GM19324 (cell line): ENCODE data around the gene PDLIM3.
A peak's percentile ranks its signal among the peaks of the same experiment; 100 is the strongest.
"Not testable (repeated sequence)": the region's sequence is repeated elsewhere in the genome, so short reads cannot be mapped to it uniquely, and the experiment has no call there.

Source experiments
- ATAC-seq: cut with Tn5 transposase; IDR thresholded peaks from one replicate; pipeline ENCODE4 v1.9.1; 2021; ENCODE audit warnings: mild to moderate bottlenecking, moderate library complexity; ENCODE audit not compliant: unreplicated experiment, low FRiP score

Gene PDLIM3

GRCh38 chr4:185523862-185524261 lies 11.4 kb downstream of the PDLIM3 start:
- ATAC-seq: no peak

- no peak for ATAC-seq
Observed at GRCh38 chr4:185522451-185522850, 12.9 kb downstream of the PDLIM3 start.

- no peak for ATAC-seq
Observed at GRCh38 chr4:185520119-185520518, 15.2 kb downstream of the PDLIM3 start.

GRCh38 chr4:185518494-185518893 lies 16.8 kb downstream of the PDLIM3 start:
- no peak for ATAC-seq

GRCh38 chr4:185518069-185518468 lies 17.2 kb downstream of the PDLIM3 start:
- no peak for ATAC-seq

- ATAC-seq: no peak
Observed at GRCh38 chr4:185515248-185515647, 20.1 kb downstream of the PDLIM3 start.

GRCh38 chr4:185514182-185514697 lies 21.1 kb downstream of the PDLIM3 start:
- ATAC-seq: no peak

GRCh38 chr4:185513489-185514181 lies 21.7 kb downstream of the PDLIM3 start:
- ATAC-seq: no peak

- no peak for ATAC-seq
Observed at GRCh38 chr4:185512516-185512915, 22.8 kb downstream of the PDLIM3 start.

GRCh38 chr4:185511243-185511642 lies 24.1 kb downstream of the PDLIM3 start:
- not testable (repeated sequence) for ATAC-seq

GRCh38 chr4:185510806-185511205 lies 24.5 kb downstream of the PDLIM3 start:
- ATAC-seq: no peak

- ATAC-seq: no peak
Observed at GRCh38 chr4:185508181-185508580, 27.1 kb downstream of the PDLIM3 start.

- ATAC-seq: no peak
Observed at GRCh38 chr4:185506422-185506821, 28.9 kb downstream of the PDLIM3 start.

GRCh38 chr4:185504098-185505047 lies 30.9 kb downstream of the PDLIM3 start:
- ATAC-seq: no peak

- ATAC-seq: no peak
Observed at GRCh38 chr4:185502386-185502785, 32.9 kb downstream of the PDLIM3 start.

- ATAC-seq: no peak
Observed at GRCh38 chr4:185500576-185500975, 34.7 kb downstream of the PDLIM3 start.

GRCh38 chr4:185500035-185500434 lies 35.3 kb downstream of the PDLIM3 start:
- ATAC-seq: no peak

- ATAC-seq: no peak
Observed at GRCh38 chr4:185488650-185489049, 46.7 kb downstream of the PDLIM3 start.

GRCh38 chr4:185481401-185481800 lies 53.9 kb downstream of the PDLIM3 start:
- no peak for ATAC-seq

GRCh38 chr4:185480016-185480732 lies 55.1 kb downstream of the PDLIM3 start:
- ATAC-seq: peak; percentile 51

- peak; percentile 78 for ATAC-seq
Observed at GRCh38 chr4:185479507-185479971, 55.8 kb downstream of the PDLIM3 start.
